Measurements from ENCODE around the gene SLAIN2. TPM values are rescaled to one million over a fixed set of nuclear protein-coding genes. Genes with fewer than 3 reads are reported as not detected.

SLAIN2 gene
- total and polyA plus RNA-seq, 2 experiments from 2014 or later = 21.9 to 27.9 TPM

DNA sequence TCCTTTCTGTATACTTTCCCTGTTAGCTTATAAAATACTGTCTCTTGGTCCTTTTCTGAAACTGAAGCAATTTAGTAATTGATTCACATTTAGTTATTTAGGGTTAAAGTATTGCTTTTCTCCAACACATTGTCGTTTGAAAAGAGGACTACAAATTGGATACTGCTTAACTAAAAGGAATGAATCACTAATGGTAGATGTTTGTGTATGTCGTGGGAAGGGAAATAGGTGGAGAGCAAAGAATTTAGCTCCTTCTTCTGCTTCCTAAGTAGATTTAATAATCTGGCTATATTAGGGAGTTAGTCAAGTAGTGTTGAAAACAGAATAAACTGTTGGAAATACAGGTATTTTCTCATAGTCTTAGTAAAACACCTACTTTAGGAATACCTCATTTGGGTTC is 27.9 kb downstream of the SLAIN2 start:
- Mint-ChIP-seq H3K4me3 (no peak overlapping the region), H3K36me3 (ENCODE audit: low read depth) (peaks cover 15% of the 10 kb centered on the region), H3K9me3 (peaks cover 15% of the 10 kb centered on the region), H3K27me3 (ENCODE audit: insufficient read depth, low read depth, poor library complexity) (no peaks in the 10 kb centered on the region), H3K4me1 (peaks cover 30% of the 10 kb centered on the region), H3K27ac (no peak overlapping the region; the same call in 1 of the 2 replicates)
- Histone ChIP-seq H3K27ac (ENCODE audit: low read depth) (peak overlapping the region; percentile 41; the same call in 1 of the 2 replicates), H4K20me1 (replicated peaks; ENCODE audit: insufficient read depth) (peaks cover 6% of the 10 kb centered on the region), H2AFZ (no peak overlapping the region), H3K36me3 (ENCODE audit: insufficient read depth) (no peaks in the 10 kb centered on the region), H3K4me1 (ENCODE audit: insufficient read depth) (peaks cover 29% of the 10 kb centered on the region), H3K4me2 (peak overlapping the region; percentile 18; the same call in 1 of the 2 replicates), H3K9me2 (ENCODE audit: insufficient read depth) (no peaks in the 10 kb centered on the region), H3K79me2 (replicated peaks; ENCODE audit: insufficient read depth) (peaks cover 66% of the 10 kb centered on the region), H3K4me3 (no peak overlapping the region), H3F3A (replicated peaks; ENCODE audit: low read depth) (no peaks in the 10 kb centered on the region), H3K27me3 (ENCODE audit: insufficient read depth) (no peaks in the 10 kb centered on the region)
- DNase-seq (ENCODE audit: low spot score) (no peak), ATAC-seq (no peak)
- TF ChIP-seq EZH2 (IDR thresholded peaks at IDR 0.05; ENCODE audit: low read depth, unreplicated experiment) (no peak), NANOG (IDR thresholded peaks at IDR 0.05; ENCODE audit: borderline replicate concordance) (no peak), EZH2phosphoT487 (IDR thresholded peaks at IDR 0.05; ENCODE audit: unreplicated experiment) (no peak), CREB1 (CRISPR knock-in tag; IDR thresholded peaks at IDR 0.05; ENCODE audit: low read depth) (no peak), JUNB (IDR thresholded peaks at IDR 0.05; ENCODE audit: unreplicated experiment) (no peak), ZNF331 (CRISPR knock-in tag; IDR thresholded peaks at IDR 0.05; ENCODE audit: low read depth) (no peak), STAT1 (IDR thresholded peaks at IDR 0.05; ENCODE audit: unreplicated experiment) (no peak)
- TF ChIP-seq, protein P1, sequence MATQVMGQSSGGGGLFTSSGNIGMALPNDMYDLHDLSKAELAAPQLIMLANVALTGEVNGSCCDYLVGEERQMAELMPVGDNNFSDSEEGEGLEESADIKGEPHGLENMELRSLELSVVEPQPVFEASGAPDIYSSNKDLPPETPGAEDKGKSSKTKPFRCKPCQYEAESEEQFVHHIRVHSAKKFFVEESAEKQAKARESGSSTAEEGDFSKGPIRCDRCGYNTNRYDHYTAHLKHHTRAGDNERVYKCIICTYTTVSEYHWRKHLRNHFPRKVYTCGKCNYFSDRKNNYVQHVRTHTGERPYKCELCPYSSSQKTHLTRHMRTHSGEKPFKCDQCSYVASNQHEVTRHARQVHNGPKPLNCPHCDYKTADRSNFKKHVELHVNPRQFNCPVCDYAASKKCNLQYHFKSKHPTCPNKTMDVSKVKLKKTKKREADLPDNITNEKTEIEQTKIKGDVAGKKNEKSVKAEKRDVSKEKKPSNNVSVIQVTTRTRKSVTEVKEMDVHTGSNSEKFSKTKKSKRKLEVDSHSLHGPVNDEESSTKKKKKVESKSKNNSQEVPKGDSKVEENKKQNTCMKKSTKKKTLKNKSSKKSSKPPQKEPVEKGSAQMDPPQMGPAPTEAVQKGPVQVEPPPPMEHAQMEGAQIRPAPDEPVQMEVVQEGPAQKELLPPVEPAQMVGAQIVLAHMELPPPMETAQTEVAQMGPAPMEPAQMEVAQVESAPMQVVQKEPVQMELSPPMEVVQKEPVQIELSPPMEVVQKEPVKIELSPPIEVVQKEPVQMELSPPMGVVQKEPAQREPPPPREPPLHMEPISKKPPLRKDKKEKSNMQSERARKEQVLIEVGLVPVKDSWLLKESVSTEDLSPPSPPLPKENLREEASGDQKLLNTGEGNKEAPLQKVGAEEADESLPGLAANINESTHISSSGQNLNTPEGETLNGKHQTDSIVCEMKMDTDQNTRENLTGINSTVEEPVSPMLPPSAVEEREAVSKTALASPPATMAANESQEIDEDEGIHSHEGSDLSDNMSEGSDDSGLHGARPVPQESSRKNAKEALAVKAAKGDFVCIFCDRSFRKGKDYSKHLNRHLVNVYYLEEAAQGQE (IDR thresholded peaks at IDR 0.05; ENCODE audit: unreplicated experiment) = no peak
- TF ChIP-seq, protein P2, sequence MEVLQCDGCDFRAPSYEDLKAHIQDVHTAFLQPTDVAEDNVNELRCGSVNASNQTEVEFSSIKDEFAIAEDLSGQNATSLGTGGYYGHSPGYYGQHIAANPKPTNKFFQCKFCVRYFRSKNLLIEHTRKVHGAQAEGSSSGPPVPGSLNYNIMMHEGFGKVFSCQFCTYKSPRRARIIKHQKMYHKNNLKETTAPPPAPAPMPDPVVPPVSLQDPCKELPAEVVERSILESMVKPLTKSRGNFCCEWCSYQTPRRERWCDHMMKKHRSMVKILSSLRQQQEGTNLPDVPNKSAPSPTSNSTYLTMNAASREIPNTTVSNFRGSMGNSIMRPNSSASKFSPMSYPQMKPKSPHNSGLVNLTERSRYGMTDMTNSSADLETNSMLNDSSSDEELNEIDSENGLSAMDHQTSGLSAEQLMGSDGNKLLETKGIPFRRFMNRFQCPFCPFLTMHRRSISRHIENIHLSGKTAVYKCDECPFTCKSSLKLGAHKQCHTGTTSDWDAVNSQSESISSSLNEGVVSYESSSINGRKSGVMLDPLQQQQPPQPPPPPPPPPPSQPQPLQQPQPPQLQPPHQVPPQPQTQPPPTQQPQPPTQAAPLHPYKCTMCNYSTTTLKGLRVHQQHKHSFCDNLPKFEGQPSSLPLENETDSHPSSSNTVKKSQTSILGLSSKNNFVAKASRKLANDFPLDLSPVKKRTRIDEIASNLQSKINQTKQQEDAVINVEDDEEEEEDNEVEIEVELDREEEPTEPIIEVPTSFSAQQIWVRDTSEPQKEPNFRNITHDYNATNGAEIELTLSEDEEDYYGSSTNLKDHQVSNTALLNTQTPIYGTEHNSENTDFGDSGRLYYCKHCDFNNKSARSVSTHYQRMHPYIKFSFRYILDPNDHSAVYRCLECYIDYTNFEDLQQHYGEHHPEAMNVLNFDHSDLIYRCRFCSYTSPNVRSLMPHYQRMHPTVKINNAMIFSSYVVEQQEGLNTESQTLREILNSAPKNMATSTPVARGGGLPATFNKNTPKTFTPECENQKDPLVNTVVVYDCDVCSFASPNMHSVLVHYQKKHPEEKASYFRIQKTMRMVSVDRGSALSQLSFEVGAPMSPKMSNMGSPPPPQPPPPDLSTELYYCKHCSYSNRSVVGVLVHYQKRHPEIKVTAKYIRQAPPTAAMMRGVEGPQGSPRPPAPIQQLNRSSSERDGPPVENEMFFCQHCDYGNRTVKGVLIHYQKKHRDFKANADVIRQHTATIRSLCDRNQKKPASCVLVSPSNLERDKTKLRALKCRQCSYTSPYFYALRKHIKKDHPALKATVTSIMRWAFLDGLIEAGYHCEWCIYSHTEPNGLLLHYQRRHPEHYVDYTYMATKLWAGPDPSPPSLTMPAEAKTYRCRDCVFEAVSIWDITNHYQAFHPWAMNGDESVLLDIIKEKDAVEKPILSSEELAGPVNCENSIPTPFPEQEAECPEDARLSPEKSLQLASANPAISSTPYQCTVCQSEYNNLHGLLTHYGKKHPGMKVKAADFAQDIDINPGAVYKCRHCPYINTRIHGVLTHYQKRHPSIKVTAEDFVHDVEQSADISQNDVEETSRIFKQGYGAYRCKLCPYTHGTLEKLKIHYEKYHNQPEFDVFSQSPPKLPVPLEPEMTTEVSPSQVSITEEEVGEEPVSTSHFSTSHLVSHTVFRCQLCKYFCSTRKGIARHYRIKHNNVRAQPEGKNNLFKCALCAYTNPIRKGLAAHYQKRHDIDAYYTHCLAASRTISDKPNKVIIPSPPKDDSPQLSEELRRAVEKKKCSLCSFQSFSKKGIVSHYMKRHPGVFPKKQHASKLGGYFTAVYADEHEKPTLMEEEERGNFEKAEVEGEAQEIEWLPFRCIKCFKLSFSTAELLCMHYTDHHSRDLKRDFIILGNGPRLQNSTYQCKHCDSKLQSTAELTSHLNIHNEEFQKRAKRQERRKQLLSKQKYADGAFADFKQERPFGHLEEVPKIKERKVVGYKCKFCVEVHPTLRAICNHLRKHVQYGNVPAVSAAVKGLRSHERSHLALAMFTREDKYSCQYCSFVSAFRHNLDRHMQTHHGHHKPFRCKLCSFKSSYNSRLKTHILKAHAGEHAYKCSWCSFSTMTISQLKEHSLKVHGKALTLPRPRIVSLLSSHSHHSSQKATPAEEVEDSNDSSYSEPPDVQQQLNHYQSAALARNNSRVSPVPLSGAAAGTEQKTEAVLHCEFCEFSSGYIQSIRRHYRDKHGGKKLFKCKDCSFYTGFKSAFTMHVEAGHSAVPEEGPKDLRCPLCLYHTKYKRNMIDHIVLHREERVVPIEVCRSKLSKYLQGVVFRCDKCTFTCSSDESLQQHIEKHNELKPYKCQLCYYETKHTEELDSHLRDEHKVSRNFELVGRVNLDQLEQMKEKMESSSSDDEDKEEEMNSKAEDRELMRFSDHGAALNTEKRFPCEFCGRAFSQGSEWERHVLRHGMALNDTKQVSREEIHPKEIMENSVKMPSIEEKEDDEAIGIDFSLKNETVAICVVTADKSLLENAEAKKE (CRISPR knock-in tag; IDR thresholded peaks at IDR 0.05) = no peak
- TF ChIP-seq, protein P3, sequence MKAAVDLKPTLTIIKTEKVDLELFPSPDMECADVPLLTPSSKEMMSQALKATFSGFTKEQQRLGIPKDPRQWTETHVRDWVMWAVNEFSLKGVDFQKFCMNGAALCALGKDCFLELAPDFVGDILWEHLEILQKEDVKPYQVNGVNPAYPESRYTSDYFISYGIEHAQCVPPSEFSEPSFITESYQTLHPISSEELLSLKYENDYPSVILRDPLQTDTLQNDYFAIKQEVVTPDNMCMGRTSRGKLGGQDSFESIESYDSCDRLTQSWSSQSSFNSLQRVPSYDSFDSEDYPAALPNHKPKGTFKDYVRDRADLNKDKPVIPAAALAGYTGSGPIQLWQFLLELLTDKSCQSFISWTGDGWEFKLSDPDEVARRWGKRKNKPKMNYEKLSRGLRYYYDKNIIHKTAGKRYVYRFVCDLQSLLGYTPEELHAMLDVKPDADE (IDR thresholded peaks at IDR 0.05) = no peak

Data from GM23338 (cell line).